ENCODE results near the gene PAFAH2.

The PAFAH2 gene

DNA sequence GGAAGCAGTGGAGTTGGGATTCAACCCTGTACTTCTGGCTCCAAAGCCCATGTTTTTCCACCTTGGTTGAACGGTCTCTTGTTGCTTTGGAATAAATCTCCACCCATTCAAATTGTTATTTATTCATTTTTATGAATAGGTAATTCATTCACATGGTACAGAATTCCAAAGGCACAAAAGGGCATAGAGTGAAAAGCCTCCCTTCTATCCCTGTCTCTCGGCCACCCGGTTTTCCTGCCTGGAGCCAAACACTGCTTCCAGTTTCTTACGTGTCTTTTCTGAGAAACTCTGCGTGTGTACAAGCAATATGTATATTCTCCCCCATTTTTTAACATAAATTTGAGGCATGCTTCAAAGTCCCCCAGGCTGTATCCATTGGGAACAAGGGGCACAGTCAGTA lies 27.7 kb upstream of the PAFAH2 start:
- in situ Hi-C loops (cut with HindIII; ENCODE audit: low sequenced_read_pairs): no loop called here
- TF ChIP-seq, protein P1, sequence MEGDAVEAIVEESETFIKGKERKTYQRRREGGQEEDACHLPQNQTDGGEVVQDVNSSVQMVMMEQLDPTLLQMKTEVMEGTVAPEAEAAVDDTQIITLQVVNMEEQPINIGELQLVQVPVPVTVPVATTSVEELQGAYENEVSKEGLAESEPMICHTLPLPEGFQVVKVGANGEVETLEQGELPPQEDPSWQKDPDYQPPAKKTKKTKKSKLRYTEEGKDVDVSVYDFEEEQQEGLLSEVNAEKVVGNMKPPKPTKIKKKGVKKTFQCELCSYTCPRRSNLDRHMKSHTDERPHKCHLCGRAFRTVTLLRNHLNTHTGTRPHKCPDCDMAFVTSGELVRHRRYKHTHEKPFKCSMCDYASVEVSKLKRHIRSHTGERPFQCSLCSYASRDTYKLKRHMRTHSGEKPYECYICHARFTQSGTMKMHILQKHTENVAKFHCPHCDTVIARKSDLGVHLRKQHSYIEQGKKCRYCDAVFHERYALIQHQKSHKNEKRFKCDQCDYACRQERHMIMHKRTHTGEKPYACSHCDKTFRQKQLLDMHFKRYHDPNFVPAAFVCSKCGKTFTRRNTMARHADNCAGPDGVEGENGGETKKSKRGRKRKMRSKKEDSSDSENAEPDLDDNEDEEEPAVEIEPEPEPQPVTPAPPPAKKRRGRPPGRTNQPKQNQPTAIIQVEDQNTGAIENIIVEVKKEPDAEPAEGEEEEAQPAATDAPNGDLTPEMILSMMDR (IDR thresholded peaks at IDR 0.05; ENCODE audit: low read depth, low read length): no peak

DNA sequence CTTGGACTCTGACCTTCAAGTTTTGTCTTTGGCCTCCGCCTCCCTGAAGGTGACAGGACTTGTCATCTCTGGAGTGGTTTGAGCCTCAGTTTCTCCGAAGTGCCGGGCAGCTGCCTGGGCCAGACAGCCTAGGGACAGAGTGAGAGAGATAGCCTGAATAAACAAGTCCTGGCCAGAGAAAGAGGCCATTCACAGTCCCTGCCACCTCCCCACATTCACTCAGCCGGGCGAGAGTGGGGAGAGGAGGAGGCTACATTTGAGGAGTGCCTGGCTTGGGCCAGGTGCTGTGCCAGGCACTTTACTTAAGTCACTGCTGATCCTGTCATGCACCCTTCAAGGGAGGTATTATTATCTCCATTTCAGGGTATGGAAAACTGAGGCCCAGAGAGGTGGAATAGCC lies 27.2 kb upstream of the PAFAH2 start:
- in situ Hi-C loops (cut with HindIII; ENCODE audit: low sequenced_read_pairs): no loop called here
- no peak overlapping the region for H3K4me3 ChIP-seq (ENCODE audit: low read depth, low read length)
- DNase-seq (ENCODE audit: low read depth, low spot score): no peak
- TF ChIP-seq, protein P1 (IDR thresholded peaks at IDR 0.05; ENCODE audit: low read depth, low read length): no peak

More for the DNA sequence above, 27.7 kb upstream of the PAFAH2 start:
- no peak overlapping the region for H3K4me3 ChIP-seq (ENCODE audit: low read depth, low read length)
- DNase-seq (ENCODE audit: low read depth, low spot score): no peak

DNA sequence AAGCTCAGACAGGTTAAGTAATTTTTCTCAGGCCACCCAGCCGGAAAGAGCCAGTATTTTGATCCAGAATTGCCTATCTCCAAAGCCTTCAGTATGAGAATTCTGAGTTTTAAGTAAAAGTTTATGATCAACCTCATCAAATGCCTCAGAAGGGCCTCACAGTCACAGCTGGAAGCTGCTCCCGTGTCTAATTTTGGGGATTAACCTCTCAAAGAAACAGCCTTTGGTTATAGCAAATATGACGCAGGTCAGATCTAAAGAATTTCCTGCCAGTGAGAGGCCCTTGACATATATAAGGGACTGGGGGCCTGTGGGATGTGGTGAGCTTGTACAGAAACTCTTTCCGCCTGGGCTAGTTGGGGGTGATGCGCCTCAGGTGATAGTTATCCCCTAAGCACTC lies 26.0 kb upstream of the PAFAH2 start:
- TF ChIP-seq, protein P1 (IDR thresholded peaks at IDR 0.05; ENCODE audit: low read depth, low read length): no peak
- no peak for DNase-seq (ENCODE audit: low read depth, low spot score)
- H3K4me3 ChIP-seq (ENCODE audit: low read depth, low read length): no peak overlapping the region
- in situ Hi-C loops (cut with HindIII; ENCODE audit: low sequenced_read_pairs): no loop called here

DNA sequence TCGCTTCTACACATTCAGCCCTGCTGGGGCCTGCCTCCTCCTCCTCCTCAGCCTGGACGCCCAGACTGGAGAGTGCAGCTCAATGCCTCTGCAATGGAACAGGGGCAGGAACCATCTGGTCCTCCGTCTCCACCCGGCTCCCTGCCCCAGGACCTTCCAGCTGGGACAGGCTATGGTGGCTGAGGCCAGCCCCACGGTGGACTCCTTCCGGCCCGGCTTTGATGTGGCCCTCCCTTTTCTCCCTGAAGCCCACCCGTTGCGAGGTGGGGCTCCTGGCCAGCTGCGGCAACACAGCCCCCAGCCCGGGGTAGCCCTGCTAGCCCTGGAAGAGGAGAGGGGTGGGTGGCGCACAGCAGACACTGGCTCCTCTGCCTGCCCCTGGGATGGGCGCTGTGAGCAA lies 25.1 kb upstream of the PAFAH2 start:
- TF ChIP-seq, protein P1 (IDR thresholded peaks at IDR 0.05; ENCODE audit: low read depth, low read length): no peak
- H3K4me3 ChIP-seq (ENCODE audit: low read depth, low read length): no peak overlapping the region
- in situ Hi-C loops (cut with HindIII; ENCODE audit: low sequenced_read_pairs): no loop called here
- DNase-seq (ENCODE audit: low read depth, low spot score): no peak

DNA sequence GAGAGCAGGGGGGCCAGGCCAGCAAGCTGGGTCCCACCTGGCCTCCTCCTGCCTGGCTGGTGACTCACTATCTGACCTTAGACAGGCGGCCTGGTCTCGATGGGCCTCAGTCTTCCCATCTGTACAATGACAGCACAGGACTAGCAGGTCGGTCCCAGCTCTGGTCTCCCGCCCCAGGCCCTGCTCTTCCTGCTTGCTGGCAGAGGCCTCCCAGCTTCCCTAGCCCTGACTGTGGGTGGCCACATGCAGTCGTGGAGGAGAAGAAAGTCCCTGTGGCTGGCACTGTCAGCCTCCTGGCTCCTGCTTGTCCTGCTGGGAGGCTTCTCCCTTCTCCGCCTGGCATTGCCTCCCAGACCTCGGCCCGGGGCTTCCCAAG lies 24.5 kb upstream of the PAFAH2 start:
- DNase-seq (ENCODE audit: low read depth, low spot score): no peak
- H3K4me3 ChIP-seq (ENCODE audit: low read depth, low read length): no peak overlapping the region
- TF ChIP-seq, protein P1 (IDR thresholded peaks at IDR 0.05; ENCODE audit: low read depth, low read length): no peak
- in situ Hi-C loops (cut with HindIII; ENCODE audit: low sequenced_read_pairs): no loop called here

DNA sequence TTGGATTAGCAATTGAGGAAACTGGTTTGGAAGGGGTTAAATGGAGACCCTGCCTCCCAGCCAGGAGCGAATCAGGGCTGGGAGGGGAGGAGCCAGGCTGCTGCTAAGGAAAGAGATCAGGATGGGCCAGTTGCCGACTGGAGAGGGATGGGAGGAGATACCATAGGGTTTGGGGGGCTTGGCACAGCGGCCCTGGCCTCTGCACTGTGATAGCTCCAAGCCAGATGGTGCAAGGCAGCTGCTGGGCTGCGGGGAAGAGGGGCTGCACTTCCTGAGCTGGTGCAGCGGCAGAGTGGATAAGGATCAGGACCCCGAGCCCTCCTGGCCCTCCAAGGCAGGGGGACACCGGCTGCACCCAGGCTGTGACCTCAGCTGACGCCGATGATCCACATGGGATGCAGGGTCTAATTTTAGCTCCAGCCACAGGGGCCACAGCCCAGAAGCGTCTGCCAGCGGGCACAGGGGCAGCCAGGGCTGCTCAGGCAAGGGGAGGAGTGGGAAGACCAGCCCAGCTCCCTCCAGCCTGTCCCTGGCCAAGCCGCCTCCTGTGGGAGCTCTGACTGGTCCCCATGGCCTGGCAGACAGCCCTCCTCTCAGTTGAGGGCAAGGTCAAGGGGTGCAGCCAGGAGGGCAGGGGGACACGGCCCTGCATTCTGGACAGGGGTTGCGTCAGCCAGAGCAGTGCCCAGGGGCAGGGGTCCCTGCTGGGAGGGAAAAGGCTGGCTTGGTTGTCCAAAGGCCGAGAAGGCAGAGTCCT lies 24.0 kb upstream of the PAFAH2 start, which contains the start of gene EXTL1:
EXTL1 (plus strand) TSS at position 129 of the 757 bp plus-strand sequence. CDS start 872 bp downstream, outside the sequence.
- in situ Hi-C loops (cut with HindIII; ENCODE audit: low sequenced_read_pairs): no loop called here
- peak; percentile 46 for DNase-seq (ENCODE audit: low read depth, low spot score)
- peak within 1 kb of the TSS; percentile 33 for H3K4me3 ChIP-seq (ENCODE audit: low read depth, low read length)
- TF ChIP-seq, protein P1 (IDR thresholded peaks at IDR 0.05; ENCODE audit: low read depth, low read length): no peak

Data from astrocyte of the spinal cord (primary cell).